DND-41 (cell line): ENCODE measurements around the gene GLYATL3.
"Not testable (repeated sequence)": the region's sequence is repeated elsewhere in the genome, so short reads cannot be mapped to it uniquely, and the experiment has no call there.

Experiments
- EZH2 ChIP-seq: IDR thresholded peaks from 3 replicates; pipeline ENCODE4 v1.6.1; 2012; ENCODE audit warnings: borderline replicate concordance, low read depth, mild to moderate bottlenecking, moderate library complexity, low read length, inconsistent platforms; ENCODE audit not compliant: severe bottlenecking
- TF ChIP-seq, protein P1 (sequence below): IDR thresholded peaks from 2 replicates; pipeline ENCODE4 v1.5.1; 2012; ENCODE audit warnings: borderline replicate concordance, low read length, moderate library complexity, mild to moderate bottlenecking; ENCODE audit not compliant: poor library complexity, severe bottlenecking; ENCODE audit errors: extremely low read depth

DNA sequence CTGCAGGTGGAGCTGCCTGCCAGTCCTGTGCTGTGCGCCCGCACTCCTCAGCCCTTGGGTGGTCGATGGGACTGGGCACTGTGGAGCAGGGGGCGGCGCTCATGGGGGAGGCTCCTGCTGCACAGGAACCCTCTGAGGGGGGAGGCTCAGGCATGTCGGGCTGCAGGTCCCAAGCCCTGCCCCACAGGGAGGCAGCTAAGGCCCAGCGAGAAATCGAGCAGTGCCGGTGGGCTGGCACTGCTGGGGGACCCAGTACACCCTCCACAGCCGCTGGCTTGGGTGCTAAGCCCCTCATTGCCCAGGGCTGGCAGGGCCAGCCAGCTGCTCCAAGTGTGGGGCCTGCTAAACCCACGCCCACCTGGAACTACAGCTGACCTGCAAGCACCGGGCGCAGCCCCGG, 16.3 kb upstream of the GLYATL3 start:
- not testable (repeated sequence) for TF ChIP-seq EZH2
- TF ChIP-seq, protein P1, sequence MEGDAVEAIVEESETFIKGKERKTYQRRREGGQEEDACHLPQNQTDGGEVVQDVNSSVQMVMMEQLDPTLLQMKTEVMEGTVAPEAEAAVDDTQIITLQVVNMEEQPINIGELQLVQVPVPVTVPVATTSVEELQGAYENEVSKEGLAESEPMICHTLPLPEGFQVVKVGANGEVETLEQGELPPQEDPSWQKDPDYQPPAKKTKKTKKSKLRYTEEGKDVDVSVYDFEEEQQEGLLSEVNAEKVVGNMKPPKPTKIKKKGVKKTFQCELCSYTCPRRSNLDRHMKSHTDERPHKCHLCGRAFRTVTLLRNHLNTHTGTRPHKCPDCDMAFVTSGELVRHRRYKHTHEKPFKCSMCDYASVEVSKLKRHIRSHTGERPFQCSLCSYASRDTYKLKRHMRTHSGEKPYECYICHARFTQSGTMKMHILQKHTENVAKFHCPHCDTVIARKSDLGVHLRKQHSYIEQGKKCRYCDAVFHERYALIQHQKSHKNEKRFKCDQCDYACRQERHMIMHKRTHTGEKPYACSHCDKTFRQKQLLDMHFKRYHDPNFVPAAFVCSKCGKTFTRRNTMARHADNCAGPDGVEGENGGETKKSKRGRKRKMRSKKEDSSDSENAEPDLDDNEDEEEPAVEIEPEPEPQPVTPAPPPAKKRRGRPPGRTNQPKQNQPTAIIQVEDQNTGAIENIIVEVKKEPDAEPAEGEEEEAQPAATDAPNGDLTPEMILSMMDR = not testable (repeated sequence)
